NCI-H446 (cell line): ENCODE measurements around the gene FAM53A.
"Not testable (repeated sequence)": the region's sequence is repeated elsewhere in the genome, so short reads cannot be mapped to it uniquely, and the experiment has no call there.

Experiments
- DNase-seq, 2 experiments: peaks; one replicate each; lab custom pipeline; 2025; lab: John Stamatoyannopoulos, UW

FAM53A gene

GRCh38 chr4:1685235-1686150, 1.4 kb upstream of the FAM53A start:
- DNase-seq = no peak

GRCh38 chr4:1684506-1685234, 557 bp upstream of the FAM53A start:
- DNase-seq = no peak

GRCh38 chr4:1683261-1683735, 815 bp downstream of the FAM53A start:
- peak in 1 of 2 experiments; percentile 30 for DNase-seq

DNA sequence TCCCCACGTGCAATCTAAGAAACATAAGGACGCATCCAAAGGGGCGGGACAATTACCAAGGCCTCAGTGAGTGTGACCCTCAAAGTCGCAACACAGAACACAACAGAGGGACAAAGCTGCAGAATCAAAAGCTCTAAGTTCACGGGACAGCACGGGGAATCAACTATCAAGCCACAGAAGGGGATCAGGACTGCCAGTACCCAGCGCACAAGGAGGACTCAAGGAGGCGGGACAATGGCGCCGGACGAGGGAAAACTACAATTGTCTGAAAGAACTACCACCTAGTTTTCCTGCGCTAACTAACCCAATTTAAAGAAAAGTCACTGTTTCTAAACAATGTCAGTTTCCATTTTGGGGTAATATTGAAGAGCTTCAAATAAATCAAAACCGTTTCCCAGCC, 1.3 kb downstream of the FAM53A start:
- DNase-seq = no peak

GRCh38 chr4:1678244-1678643, 5.9 kb downstream of the FAM53A start:
- DNase-seq = no peak

DNA sequence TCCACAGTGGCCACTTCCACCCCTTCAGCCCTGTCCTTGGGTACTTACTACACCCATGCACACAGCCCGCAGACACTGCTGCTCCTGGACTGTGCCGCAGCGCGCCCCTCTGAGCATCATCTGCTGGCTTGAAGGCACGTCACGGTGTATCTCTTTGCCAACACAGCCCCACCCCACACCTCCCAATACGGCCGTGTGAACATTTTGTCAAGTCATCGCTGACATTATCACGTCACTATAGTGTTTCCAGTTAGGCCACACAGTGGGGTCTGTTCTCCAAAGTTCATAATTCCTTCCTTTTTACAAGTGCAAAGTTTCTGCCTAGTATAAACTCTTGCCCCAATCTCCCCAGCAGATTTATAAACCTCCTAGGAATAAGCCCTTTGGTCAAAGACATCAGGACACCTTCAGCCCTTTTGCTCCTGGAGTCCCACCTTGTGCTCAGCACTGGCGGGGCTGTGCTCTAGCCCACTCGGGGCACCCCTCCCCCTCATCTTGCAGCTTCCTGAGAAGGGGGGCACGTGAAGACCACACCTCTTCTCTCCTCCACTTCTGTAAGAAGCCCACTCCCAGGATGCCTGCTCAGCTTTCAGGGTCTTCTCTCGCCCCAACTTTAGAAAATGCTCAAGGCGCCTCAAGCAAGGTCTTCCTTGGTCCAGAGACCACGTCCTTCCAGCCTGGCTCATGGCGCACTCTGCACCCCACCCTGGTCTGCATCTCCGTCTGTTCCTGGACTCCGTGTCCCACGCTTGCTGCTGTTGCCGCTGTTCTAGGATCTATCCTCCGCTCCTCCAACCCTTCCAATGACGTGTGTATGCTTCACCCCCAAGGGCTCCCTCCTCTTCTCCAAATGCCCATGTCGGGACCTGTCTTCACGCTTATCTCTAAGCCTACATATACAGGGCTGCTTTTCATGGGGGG, 7.2 kb downstream of the FAM53A start:
- no peak for DNase-seq

GRCh38 chr4:1675802-1676137, 8.3 kb downstream of the FAM53A start:
- DNase-seq = no peak

DNA sequence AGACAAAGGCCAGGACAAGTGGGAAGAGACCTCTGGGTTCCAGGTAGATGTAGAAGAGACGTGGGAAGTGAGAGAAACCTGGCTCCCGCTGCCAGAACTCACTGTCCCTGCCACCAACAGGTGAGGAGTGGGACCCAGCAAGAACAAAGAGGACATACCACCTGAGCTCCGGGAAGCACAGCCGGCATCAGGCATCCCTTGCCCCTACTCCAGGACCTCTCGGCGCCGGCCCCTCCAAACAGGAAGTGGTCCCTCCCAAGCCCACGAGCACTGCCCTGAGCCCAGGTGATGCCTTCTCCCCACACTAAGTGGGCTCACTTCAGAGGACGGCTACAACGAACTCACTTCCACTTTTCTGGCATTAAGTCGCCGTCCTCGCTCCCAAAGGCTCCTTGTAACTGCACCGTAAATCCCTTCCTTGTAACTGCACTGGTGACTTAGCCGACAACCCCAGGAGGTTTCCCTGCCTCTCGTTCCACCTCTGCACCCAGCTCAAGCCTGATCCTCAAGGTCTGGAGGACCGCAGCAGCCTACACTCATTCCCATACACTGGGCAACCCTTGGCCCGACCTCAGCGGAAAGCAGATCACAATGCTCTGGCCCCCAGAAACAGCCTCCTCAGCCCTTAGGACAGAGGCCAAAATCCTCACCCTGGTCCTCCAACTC, 8.8 kb downstream of the FAM53A start:
- DNase-seq = no peak

DNA sequence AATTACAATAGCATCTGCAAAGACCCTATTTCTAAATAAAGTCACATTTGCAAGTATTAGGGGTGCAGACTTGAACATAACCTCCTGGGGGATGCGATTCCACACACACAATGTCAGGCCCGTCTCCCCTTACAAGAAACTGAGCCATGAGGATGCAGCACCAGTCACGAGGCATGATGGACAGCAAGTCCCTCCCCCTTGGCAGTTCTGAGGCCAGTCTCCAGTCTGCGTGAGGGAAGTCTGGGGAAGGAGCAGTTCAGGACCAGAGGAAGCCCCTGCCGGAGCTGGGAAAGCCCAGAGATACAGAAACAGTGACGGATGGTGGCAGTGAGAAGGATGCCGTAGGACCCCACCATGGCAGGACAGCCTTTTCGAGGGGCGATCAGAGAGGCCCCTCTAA, 9.4 kb downstream of the FAM53A start:
- DNase-seq = no peak

DNA sequence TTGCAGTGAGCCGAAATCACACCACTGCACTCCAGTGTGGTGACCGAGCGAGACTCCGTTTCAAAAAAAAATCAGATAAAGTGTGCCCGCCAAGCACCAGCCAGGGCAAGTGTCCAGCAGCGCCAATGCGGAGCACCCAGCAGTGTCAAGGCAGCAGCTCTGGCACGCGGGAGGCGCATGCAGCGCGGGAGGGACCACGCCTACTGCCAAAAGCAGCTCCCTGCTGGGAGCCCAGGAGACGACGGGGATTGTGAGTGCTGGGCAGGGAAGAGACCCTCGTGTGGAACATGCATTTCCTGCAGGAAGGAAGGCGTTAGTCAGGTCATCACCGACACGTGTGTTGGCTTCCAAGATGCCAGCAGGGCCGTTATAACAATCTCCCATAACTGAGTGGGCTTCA, 10.4 kb downstream of the FAM53A start:
- no peak for DNase-seq

GRCh38 chr4:1671011-1671410, 13.1 kb downstream of the FAM53A start:
- not testable (repeated sequence) for DNase-seq

DNA sequence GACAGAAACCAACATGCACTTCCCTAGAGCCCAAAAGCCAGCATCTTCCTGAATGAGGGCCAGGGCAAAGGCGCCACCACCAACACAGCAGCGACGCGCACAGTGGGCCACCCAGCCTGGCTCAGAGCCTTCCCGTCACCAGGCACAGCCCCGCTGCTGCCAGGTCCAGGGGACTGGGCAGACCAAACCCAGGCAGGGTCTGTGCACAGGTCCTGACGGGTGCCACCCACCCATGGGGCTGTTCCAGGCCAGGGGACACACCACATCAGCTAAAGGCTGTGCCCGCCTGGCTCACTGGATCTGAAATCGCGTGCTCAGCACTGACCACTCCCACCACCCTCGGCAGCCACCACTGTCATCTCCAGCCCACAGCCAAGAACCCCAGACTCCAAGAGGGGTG, 13.8 kb downstream of the FAM53A start:
- no peak for DNase-seq

DNA sequence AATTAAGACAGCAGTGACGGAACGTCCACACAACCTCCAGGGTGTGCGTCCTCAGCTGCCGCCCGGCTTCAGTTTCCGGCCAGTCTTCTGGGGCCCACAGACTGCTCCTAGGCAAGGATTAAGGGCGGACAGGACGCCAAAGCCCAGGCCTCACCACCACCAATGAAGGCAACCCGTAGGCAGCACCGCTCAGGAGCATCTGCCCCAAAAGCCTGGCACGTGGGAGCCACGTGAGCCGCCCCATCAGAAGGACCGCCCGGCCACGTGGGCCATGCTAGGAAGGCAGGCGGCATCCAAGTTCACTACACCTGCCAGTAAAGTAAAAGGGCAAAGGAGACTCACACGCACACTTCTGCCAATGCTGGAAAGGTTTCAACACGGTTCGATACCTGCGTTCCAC, 14.3 kb downstream of the FAM53A start:
- DNase-seq = no peak

DNA sequence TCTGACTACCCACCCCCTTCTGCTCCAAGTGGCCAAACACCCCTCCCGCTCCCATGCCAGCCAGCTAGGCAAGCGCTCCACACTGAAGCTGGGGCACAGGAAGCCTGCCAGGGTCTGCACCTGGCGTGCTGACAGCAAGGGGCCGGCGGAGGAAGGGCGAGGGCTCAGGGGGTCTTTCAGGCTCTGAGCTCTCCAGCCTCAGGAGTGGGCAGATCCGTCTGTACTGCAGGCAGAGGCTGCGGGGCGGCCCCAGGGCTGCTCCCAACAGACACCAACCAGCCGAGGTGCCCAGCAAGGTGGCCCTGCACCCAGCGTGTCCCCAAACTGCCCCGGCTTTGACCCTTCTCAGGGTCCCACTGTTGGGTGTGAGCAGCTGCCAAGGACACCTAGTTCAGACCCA, 14.8 kb downstream of the FAM53A start:
- no peak for DNase-seq

DNA sequence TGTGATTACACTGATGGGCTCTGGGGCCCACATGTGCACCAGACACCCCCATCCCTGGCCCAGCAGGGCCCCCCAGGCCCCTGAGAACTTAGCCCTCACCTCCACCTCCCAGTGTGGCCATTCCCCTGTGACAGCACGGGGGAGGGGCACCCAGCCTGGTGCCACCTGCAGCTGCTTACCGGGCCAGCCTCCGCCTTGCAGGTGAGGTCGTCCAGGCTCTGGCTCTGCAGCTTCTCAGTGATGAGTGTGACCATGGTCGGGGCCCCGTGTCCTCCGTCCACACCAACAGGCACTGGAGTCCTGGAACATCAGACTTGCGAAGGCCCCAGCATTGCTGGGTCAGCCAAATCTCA, 15.6 kb downstream of the FAM53A start:
- DNase-seq = no peak

- no peak for DNase-seq
These were observed 16.8 kb downstream of the FAM53A start for GRCh38 chr4:1667273-1667672.

- DNase-seq = no peak
These were observed 17.7 kb downstream of the FAM53A start for GRCh38 chr4:1666391-1666790.

DNA sequence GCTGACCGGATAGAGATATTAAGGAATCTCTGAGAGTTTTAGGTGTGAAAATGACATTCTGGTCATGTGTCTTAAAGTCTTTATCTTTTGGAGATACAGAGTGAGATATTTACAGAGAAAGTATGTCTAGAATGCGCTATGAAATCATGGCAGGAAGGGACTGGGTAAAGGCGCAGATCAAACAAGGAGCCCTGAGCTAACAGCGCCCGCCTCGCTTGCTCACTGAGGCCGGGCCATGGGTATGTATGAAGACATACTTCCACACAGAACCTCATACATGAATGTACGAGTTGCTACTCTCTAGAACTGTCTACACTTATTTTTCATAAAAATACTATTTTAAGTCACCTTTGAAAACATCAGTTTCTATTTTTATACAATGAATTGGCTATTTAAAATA, 20.0 kb downstream of the FAM53A start:
- DNase-seq = no peak

- DNase-seq = no peak
These were observed 20.6 kb downstream of the FAM53A start for GRCh38 chr4:1663549-1663948.

DNA sequence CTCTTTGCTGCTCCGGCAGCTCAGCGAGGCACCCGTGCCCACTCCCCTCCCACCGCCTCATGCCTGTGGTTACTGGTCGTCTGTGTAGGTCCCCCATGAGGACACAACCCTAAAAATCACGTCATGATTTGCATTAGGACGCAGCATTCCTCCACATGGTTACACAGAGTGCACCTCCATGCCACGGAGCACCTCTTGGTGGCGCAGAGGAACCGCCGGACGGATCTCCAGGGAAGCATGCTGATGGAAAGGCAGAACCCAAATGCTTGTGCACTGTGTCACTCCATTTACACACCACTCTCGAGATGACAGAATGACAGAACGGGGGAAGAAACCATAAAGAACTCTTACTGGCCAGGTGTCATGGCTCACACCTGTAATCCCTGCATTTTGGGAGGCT, 22.4 kb downstream of the FAM53A start:
- no peak for DNase-seq

DNA sequence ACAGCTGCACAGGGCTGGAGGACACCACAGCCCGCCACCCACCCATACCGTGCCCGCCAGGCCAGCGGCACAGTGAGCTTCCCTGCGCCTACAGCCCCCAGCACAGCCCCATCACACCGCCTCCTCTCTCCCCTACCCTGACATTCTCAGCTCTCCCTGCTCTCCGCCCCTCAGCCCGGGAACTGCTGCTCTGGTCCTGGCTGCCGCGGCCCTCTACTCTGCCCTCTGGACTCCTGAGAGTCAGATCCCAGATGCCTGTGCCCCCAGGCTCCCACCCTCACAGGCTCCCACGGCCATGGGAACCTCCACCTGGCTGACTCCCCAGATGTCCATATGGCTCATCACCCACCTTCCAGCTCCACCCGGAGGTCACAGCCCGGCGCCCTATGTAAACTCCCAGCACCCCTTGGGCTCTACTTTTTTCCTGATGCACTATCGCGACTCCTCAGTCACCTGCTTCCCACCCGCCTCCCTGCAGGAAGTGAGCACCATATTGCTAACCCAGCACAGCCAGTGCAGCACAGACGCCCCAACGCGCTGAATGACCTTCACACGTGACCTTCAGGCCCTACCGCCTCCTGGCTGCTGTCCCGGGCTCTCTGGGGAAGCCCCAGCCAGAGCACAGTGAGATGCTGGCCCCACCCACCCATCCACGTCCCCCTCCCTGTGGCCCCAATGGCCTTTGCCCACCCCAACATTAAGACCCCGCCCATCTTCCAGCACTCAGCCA, 23.0 kb downstream of the FAM53A start:
- DNase-seq = no peak
